HG02623 (cell line): Measurements from ENCODE around the gene KIF17.
A peak's percentile ranks its signal among the peaks of the same experiment; 100 is the strongest.

Experiments used
- ATAC-seq: cut with Tn5 transposase; IDR thresholded peaks from one replicate; pipeline ENCODE4 v1.9.1; 2021; ENCODE audit warnings: moderate library complexity; ENCODE audit not compliant: unreplicated experiment

Gene KIF17

DNA sequence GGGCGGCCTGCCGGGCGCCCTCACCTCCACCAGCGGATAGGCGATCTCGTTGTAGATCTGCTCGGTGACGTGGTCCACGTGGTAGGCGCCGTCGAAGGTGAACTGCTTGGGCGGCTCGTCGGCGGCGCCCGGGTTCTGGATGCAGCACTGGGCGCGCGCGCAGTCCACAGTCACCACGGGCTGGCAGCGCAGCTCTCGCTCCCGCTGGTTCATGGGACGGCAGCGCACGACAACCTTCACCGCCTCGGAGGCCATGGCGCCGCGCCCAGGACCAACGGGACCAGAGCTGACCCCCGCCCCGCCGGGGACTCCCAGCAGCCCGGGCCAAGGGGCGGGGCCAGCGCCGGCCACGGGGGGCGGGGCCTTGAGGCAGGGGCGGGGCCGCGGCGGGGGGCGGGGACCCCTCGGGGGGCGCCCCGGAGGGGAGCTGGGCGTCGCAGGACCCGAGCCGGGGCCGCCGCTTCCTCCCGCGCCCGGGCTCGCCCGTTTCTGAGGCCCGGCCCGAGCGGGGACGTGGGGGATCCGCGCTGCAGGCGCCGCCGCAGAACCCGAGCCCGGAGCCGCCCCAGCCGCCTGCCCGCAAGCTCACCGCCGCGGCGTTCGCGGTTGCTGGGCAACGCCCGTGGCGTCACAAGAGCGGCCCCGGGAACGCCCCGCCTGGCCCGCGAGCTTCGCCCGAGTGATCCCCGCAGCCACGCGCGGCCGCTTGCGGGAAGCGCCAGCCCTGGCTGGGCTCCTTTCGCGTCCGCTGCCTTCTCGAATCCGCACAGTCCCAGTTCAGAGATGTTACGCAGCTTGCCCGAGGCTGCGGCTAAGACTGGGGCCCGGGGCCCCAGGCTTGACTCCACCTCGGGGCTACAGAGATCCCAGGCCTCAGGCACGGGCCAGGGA is at the start of gene KIF17:
Gene KIF17, minus strand, starts transcription at position 556 of the 891 bp plus-strand sequence. Its CDS starts 301 bp downstream, at position 255.
- ATAC-seq: no peak

DNA sequence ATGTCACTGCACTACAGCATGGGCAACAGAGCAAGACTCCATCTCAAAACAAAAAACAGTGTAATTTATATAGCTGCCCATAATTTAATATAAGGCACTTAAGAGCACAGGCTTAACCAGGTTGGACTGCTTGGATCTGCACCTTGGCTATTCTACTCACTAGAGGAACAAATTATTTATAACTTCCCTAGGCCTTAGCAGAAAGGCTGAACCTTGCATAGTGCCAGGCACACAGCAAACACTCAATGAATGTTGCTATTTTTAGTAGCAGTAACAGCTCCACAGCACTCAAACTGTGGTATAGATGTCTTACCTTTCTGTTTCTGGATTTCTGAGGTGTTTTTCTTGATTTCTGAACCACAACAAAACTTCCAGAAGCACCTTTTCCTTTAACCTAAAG is 49.5 kb upstream of the KIF17 start:
- no peak for ATAC-seq

DNA sequence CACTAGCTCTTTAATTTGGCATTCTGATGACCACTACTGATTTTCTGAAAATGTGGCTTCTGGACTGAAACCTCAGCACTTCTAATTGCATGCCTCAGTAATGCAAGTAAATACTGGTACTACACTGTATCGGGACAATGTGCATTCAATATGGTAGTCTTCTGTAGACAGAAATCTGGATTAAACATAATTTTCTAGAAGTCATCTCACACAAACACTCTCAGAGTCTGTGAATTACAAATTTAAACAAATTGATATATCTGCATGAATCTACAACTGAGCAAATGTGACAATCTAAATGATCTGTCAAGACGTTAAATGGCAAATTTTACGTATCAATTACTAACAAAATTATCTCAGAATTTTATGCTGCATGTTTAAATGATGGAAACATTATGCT is 45.6 kb upstream of the KIF17 start:
- ATAC-seq: no peak

DNA sequence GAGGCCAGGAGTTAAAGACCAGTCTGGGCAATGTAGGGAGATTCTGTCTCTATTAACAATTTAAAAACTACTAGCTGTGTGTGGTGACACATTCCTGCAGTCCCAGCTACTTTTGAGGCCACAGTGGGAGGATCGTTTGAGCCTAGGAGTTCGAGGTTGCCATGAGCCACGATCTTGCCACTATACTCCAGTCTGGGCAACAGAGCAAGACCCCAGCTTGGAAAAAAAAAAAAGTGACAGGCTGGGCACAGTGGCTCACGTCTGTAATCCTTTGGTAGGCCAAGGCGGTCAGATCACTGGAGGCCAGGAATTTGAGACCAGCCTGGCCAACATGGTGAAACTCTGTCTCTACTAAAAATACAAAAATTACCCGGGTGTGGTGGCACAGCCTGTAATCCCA is 42.5 kb upstream of the KIF17 start:
- no peak for ATAC-seq

DNA sequence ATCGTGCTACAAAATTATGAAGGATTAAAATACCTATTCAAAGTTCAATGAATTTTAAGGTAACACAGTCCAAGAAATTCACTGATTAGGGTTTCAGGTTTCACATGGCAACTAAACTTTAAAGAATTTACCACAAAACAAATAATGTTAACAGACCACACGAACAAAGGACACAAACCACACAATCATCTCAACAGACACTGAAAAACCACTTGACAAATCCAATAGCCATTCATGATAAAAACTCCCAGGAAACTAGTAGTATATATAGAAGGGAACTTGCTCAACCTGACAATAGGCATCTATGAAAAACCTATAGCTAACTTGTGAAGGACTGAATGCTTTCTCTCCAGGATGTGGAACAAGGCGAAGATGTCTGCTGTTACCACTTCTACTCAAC is 35.8 kb upstream of the KIF17 start:
- ATAC-seq: no peak

DNA sequence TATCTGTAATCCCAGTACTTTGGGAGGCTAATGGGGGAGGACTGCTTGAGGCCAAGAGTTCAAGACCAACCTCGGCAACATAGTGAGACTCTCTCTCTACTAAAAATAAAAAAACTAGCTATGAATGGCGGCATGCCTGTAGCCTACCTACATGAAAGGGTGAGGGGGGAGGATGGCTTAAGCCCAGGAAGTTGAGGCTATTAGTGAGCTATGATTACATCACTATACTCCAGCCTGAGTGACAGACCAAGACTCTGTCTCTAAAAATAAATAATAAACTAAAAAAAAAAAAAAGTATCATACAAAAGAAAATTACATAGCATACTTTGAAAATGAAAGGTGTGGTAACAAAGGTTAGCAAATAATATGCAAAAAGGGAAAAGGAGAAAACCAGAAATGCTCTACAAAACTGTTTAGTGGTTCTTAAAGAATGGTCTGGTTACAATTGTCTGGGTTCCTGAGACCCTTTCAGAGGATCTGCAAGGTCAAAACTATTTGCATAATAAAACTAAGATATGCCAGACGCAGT is 33.7 kb upstream of the KIF17 start:
- ATAC-seq: no peak

DNA sequence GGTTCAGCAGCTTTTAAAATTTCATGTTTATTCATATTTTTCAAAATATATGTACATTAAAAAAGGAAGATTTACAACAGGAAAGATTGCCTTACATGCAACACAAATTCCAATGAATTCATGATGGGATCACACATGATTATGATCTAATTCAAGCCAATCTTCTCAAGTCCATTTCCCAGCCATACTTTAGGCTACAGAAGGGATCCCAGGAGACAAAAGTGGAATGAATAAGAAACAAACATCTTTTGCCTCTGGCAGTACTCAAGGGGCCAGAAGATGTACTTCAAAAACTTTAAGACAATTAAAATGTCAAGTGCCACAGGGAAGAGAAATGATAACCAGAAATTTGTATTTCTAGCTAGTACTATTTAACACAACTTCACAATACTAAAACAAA is 24.9 kb upstream of the KIF17 start:
- ATAC-seq: no peak

DNA sequence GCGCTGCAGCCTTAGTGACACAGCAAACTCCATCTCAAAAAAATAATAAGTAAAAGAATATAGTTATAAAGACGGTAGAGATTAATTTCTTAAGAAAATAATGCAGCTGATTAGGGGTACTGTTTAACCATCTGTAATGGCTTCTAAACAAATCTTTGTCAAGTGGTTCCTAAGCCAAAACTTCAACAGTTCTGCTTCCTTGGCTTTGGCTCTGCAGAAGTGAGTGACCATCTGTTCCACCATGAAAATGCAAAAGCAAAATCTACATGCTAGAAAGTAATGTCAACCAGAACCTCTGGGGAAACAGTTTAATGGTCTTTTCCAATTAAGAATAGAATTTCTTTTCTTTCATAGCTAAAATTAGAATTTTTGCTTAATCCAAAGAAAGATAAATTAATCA is 23.0 kb upstream of the KIF17 start:
- ATAC-seq: no peak

DNA sequence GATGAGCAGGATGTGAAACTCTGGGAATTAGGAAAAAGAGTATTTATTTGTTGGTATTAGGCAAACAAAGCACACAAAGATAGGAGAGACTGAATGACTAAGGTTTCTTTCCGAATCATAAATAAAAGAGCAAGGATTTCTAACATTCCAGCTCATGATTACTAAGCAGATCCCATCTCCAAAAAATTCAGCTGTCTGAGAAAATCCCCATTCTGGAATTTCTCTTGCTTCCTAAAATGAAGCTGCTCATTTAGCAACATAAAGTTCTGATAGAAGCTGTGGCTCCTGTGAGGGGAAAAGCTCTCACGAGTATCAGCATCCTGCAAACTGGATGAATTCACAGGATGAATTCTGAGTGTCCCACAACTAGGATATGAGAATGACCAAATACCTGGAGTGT is 21.4 kb upstream of the KIF17 start:
- no peak for ATAC-seq

DNA sequence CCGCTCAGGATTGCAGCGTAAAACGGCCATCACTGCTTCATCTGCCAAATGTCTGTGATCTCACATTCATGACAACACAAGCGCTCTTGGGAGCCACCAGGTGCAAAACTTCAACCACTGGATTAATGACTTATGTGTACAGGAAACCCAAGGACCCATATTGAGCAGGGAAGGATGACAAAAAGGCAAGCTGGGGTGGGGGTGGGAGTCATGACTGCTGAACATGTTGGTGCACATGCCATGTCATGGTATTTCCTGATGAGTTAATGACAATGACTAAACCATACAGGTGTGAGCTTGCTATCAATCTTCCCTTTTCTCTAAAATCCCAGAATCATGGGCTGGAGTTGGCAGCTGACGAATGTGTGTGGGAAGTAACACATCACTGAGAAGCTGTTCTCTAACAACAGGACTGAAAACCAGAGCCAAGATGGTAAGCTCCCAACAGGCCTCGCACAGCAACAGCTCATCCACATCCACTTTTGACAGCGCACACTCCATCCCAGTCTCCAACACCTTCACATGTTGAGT is 17.8 kb upstream of the KIF17 start:
- no peak for ATAC-seq

DNA sequence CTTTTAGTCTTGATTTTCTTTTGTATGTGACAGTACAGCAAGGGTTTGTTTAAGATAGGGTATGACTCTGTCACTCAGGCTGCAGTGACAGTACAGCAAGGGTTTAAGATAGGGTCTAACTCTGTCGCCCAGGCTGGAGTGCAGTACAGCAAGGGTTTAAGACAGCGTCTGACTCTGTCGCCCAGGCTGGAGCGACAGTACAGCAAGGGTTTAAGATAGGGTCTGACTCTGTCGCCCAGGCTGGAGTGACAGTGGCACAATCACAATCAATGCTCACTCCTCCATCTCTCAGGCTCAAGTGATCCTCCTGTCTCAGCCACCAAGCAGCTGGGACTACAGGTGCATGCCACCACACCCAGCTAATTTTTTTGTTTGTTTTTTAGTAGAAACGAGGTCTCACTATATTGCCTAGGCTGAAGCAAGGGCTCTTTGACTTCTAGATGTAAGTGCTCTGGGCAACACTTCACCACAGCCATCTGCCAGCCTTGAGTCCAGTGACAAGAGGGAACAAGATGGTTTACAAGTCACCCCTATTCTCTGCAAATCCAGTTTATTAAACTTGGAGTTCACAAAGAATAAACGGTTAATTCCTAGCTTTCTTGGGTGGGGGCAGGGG is 15.7 kb upstream of the KIF17 start:
- no peak for ATAC-seq

DNA sequence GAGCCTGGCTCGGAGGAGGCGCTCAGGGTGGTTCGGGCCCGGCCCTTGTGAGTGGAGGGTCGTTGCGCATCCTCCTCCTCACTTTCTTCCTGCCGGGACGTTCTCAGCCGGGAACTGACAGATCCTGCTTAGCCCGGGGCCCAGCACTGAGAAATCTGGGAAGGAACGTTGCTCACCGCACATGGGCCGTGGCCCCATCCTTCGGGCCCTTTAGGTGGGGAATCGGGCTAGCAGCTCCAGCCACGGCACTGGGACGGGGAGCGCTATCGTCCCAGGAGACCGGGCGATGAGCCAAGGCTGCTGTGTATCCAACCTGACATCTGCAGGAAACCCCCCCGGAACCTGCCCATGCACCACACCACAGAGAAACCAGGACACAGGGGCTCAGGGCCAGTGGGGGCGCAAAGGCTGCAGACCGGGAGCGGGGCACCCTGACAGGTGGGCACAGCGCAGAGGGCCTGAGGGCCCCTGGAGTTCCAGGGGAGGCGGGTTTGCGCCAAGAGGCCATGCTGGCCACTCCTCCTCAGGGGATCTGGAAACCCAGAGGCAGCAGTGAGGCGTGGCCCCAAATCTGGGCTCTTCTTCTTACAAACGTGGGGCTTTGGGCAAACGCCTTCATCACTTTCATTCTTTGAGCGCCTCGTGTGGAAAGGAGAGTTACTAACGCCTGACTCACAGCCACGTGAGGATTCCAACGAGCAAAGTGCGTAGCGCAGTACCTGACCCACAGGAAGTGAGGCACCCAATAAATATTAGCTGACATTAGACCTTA is 15.0 kb upstream of the KIF17 start, which contains the start of gene SH2D5:
Gene SH2D5, minus strand, starts transcription at position 116 of the 772 bp plus-strand sequence. CDS start 4,659 bp downstream, outside the sequence.
- no peak for ATAC-seq

DNA sequence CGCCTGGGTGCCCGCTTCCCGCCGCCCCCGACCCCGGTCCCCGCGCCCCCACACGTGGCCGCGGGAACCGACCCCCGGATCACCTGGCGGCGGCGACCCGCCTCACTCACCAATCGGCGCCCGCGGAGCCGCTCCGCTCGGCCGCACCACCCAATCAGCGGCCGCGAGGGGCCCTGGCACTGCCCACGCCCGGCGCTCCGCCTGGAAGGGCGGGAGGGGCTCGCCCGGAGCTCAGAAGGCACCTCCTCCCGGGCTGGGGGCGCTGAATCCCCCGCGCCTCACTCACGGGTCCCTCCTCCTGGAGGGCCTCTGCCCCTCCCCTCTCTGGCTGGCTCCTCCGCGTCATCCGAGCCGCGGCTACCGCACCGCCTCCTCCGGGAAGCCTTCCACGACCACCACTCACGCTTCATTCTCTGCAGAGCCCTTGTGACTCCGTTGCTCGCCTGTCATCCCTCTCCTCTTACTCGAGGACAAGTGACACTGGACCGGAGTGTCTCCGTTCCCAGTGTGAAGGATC is 14.3 kb upstream of the KIF17 start:
- peak; percentile 49 for ATAC-seq

DNA sequence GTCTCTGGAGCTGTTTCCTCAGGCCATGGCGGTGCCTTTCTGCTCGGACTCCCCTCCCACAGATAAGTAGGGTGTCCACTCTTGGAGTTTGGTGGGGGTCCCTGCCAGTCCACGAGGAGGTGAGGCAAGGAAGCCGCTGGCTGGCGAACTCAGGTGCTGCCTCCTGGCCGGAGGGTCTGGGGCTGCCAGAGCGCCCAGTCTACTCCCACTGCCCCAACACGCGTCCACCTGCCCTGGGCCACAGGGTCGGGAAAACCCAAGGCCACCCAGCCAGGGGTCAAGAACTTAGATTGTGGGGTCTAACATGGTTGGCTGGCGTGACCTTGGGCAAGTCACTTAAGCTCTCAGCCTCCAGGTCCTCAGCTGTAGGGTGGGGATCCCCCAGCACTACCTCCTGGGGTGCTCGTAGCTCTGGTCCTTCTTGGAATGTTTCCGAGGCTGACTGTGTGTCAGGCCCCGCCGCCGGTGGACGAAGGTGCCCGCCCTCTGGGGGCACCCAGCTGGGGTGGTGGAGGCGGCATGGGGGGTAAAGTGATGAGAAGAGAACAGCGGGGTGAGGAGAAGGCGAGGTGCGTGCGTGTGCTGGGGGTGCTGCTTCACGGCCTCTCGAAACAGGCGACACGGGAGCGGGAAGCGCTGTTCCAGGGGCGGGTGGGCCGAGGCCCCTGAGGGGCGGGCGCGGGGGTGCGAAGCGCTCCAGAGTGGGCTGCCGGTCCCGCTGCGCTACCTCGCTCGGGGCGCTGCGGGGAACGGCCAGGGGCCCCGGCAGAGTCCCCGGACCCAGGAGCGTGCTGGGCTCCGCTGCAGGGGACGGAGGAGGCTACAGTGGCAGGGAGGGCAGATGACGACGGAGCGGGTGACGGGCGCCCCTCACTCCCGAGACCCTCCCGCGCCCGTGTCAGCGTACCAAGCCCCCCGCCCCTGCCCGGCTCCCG is 13.5 kb upstream of the KIF17 start:
- ATAC-seq: no peak

DNA sequence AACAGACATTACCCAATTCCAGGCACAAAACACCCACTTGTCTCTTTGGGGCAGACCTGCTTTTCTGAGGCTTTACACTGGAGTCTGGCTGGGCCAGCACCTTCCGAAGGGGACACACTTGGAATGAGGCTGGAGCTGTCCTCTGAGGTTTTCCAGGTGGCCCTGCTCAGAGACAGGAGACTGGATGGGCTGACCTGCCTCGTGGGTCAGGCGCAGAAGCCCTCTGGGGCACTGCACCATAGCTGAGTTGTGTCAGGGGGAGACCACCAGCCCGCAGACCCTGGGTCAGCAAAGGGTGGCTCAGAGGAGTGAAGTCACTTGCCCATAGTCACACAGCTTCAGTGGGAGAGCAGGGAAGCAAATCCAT is 12.9 kb upstream of the KIF17 start:
- ATAC-seq: no peak

DNA sequence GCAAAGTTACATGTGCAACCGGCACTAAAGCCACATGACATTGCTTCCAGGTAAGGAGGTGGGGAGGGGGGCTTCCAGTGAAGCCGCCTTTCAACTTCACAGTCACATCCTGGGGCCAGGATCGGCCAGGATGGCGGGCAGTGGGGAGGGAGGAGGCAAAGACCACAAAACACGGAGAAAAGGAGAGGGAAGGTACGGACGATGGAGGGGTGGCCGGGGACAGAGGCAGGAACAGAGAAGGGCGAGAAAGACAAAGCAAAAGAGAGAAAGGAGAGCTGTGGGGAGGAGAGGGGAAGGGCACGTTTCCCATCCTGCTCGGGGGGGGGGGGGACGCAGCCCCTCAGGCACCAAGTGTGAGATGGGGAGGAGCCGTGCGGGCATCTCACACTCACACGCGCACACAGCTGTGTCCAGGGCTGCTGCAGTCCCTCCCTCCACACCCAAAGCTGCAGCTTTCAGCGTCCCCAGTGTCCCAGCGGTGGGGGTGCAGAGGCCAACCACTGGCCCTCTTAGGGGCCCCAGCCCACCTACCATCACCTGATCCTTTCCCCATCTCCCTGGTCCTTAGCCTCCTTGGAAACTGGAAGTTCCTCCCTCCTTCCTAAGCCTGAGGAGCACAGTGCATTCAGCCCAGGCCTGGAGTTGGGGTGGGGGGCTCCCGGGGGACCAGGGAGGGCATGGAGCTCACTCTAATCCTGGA is 12.3 kb upstream of the KIF17 start:
- ATAC-seq: no peak

DNA sequence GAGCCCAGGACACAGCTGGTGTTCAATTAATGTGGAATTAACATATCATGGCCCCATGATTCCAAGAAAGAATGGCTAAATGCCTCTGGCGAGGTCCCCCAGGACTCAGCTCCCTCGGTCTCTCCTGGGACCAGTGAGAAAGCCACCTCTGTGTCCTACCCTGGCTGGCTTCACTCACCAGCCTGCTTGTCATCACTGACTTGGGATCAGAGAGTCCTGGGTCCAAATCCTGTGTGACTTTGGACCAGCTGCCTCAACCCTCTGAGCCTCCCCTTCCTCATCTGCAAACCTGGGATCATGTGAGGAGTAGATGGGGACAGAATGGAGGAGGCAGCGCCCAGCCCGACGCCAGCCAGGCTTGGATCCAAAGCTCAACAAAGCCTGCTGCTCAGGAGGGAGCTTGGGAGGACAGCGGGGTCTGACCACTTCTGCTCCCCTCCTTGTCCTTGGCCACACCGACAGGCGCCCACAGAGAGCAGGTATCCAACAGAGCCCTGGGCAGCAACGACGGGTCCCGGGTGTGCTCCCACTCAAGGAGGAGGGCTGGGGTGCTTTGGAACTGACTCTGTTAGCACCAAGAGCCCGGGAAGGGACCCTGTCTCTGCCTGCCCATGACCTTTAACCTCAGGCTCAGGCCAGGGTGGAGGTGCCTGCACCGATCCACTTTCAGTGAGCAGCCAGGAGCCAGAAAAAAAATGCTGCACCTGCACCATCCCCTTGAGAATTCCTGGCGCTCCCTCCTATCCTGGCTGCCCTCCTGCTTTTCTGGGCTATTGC is 11.5 kb upstream of the KIF17 start:
- ATAC-seq: no peak

DNA sequence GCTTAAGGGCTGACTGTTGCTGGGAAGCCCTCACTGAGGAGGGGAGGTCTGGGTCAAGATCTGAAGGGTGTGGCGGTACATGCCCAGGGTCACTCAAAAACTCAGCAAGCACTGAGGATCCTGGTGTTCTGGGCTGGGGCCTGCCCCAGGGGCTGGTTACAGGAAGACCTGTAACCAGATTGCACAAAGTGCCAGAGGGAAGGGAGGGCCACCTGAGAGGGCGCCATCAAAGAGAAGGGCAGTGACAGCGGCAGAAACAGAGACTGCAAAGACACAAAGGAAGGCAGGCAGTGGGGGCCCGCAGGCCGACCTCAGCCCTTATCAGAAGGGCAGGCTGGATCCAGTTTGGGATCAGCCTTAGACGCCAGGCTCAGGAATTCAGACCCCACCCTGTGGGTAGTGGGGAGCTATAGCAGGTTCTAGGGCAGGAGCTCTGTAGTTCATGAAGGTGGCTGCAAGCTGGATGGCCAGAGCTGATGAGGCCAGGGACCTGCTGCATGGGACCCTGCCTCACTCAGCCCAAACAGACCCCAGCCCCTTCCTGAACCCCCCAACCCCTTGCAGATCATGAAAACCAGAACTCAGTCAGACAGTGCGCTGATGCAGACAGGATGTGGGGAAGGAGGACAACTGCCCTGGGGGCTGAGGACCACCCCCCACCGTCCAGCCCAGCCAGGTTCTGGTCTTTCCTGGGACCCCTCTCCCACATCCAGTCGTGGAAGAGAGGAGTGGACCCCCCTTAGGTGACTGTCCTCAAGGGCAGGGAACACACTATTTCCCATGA is 10.8 kb upstream of the KIF17 start:
- no peak for ATAC-seq
